ENCODE measurements around the gene NOL9. TPM values are rescaled to one million over a fixed set of nuclear protein-coding genes. Genes with fewer than 3 reads are reported as not detected.

Gene NOL9
- total RNA-seq, 2 donors from 2014 or later: 15.3 to 38.9 TPM

GRCh38 chr1:6499296-6499695, 55.0 kb downstream of the NOL9 start:
- no peak for ATAC-seq (ENCODE audit: insufficient number of reproducible peaks, low FRiP score, low read depth)
- no peak for DNase-seq (ENCODE audit: low spot score)
- H3K27ac ChIP-seq: peak overlapping the region in 1 of 2 donors; percentile 24
- peaks cover 45 to 69% of the 10 kb centered on the region in 2 donors for H3K4me1 ChIP-seq (ENCODE audit: control insufficient read depth in 1 of 2, low read depth in 2 of 2)
- no peak for TF ChIP-seq CTCF (IDR thresholded peaks at IDR 0.05)
- H3K27me3 ChIP-seq (replicated peaks; ENCODE audit: insufficient read depth): no peaks in the 10 kb centered on the region
- no peaks in the 10 kb centered on the region for H3K36me3 ChIP-seq
- no peaks in the 10 kb centered on the region for H3K9me3 ChIP-seq
- no peak overlapping the region for H3K4me3 ChIP-seq

GRCh38 chr1:6498576-6499111, 55.7 kb downstream of the NOL9 start:
- Histone ChIP-seq H3K4me3 (no peak overlapping the region), H3K27ac (peak overlapping the region in 1 of 2 donors; percentile 37), H3K9me3 (no peaks in the 10 kb centered on the region), H3K36me3 (no peaks in the 10 kb centered on the region), H3K27me3 (replicated peaks; ENCODE audit: insufficient read depth) (no peaks in the 10 kb centered on the region), H3K4me1 (ENCODE audit: control insufficient read depth in 1 of 2, low read depth in 2 of 2) (peaks cover 45 to 69% of the 10 kb centered on the region in 2 donors)
- no peak for ATAC-seq (ENCODE audit: insufficient number of reproducible peaks, low FRiP score, low read depth)
- no peak for DNase-seq (ENCODE audit: low spot score)
- TF ChIP-seq CTCF (IDR thresholded peaks at IDR 0.05): no peak

- peak overlapping the region in 1 of 2 donors; percentile 37 for H3K27ac ChIP-seq
Observed at GRCh38 chr1:6497867-6498575, 56.3 kb downstream of the NOL9 start.

GRCh38 chr1:6497215-6497866, 57.0 kb downstream of the NOL9 start:
- peaks cover 38 to 61% of the 10 kb centered on the region in 2 donors for H3K4me1 ChIP-seq (ENCODE audit: control insufficient read depth in 1 of 2, low read depth in 2 of 2)
- H3K27ac ChIP-seq: peak overlapping the region; percentile 50 to 73
- ATAC-seq (ENCODE audit: insufficient number of reproducible peaks, low FRiP score, low read depth): no peak
- no peak for TF ChIP-seq CTCF (IDR thresholded peaks at IDR 0.05)
- H3K27me3 ChIP-seq (replicated peaks; ENCODE audit: insufficient read depth): no peaks in the 10 kb centered on the region
- H3K36me3 ChIP-seq: no peaks in the 10 kb centered on the region
- H3K4me3 ChIP-seq: peak overlapping the region; percentile 87
- no peaks in the 10 kb centered on the region for H3K9me3 ChIP-seq
- no peak for DNase-seq (ENCODE audit: low spot score)

More at GRCh38 chr1:6497867-6498575, 56.3 kb downstream of the NOL9 start:
- DNase-seq (ENCODE audit: low spot score): no peak
- peaks cover 44 to 68% of the 10 kb centered on the region in 2 donors for H3K4me1 ChIP-seq (ENCODE audit: control insufficient read depth in 1 of 2, low read depth in 2 of 2)
- no peaks in the 10 kb centered on the region for H3K9me3 ChIP-seq
- no peak for TF ChIP-seq CTCF (IDR thresholded peaks at IDR 0.05)
- H3K27me3 ChIP-seq (replicated peaks; ENCODE audit: insufficient read depth): no peaks in the 10 kb centered on the region
- no peak for ATAC-seq (ENCODE audit: insufficient number of reproducible peaks, low FRiP score, low read depth)
- peak overlapping the region; percentile 87 for H3K4me3 ChIP-seq
- no peaks in the 10 kb centered on the region for H3K36me3 ChIP-seq

- H3K27ac ChIP-seq: peak overlapping the region; percentile 50 to 73
- H3K9me3 ChIP-seq: no peaks in the 10 kb centered on the region
- no peak for TF ChIP-seq CTCF (IDR thresholded peaks at IDR 0.05)
- no peaks in the 10 kb centered on the region for H3K36me3 ChIP-seq
- no peaks in the 10 kb centered on the region for H3K27me3 ChIP-seq (replicated peaks; ENCODE audit: insufficient read depth)
- peak overlapping the region; percentile 87 for H3K4me3 ChIP-seq
- no peak for DNase-seq (ENCODE audit: low spot score)
- no peak for ATAC-seq (ENCODE audit: insufficient number of reproducible peaks, low FRiP score, low read depth)
- peaks cover 33 to 56% of the 10 kb centered on the region in 2 donors for H3K4me1 ChIP-seq (ENCODE audit: control insufficient read depth in 1 of 2, low read depth in 2 of 2)
Observed at GRCh38 chr1:6496890-6497214, 57.5 kb downstream of the NOL9 start.

Measured in thoracic aorta (tissue), 2 donors.